D341Med (cell line): Measurements from ENCODE around the gene SLC45A1.

ENCODE experiments used
- DNase-seq: peaks from one replicate; pipeline ENCODE4 v3.0.0; 2012; ENCODE audit warnings: low spot score

SLC45A1 gene

DNA sequence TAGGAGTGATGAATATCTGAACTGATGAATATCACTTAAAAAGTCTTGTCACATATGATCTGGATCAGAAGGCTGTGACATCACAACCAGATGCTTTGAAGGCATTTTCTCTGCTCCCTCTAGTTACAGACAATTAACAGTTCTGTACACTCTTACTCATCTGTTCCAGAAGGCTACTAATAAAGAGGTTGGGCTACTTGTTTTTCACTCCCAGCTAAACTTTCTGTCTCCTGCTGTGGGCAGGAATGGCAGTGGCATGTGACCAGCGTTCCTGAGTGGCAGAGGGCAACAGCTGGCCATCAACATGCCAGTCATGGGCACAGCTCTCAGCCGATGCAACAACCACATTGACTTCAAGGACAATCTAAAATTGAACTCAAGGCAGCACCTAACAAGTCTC is 66.7 kb downstream of the SLC45A1 start:
- no peak for DNase-seq

DNA sequence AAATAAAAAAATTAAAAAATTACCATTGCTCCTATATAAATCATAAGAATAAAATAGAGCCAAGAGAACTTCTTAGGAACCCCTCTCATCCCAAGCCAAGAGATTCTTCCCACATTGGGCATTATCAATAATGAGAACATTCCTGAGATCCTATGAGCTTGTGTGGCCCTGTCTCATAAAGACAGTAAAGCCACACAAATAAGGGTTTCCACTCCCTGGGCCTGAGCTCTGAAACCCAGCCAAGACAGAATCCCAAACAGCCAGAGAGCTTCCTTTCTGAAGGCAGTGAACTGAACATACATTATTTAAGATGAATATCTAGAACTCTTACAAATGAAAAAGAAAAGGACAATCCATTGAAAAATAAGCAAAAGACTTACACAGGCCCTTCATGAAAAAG is 68.3 kb downstream of the SLC45A1 start:
- no peak for DNase-seq

DNA sequence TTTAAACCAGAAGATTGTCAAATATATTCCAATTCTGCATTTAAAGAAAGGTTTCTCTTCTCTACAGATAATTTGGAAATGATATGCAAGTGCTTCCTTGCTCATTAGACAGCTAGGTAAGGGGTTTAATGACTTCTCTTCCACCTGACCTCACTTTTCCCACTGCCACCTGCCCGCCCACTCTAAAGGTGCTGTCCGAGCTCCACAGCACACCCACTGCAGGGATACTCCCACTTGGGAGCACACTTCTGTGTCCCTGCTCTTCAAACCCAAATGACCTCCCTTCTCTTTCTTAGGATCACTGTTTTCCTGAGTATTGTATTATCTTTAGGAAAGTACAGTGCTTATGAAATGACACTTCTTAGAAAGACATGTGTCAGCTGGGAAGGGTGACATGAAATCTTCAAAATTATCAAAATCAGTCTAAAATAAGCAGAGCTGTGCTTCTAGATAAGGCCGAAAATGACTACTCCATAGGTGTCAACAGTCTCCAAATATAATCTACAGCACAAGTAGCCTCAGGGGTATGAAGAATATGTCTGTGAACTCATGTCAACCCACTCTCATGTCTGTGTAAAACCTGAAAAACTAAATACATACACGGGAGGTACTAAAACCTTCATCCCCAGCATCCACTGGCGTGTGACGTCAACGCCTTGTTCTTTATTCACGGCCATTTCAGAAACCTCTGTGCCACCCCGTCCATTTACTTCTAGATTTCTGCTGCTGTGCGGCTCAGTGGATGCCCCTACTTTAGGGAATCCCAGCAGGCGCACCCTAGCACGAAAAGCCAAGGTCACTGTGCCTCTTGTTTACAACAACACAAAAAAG is 71.0 kb downstream of the SLC45A1 start:
- no peak for DNase-seq

DNA sequence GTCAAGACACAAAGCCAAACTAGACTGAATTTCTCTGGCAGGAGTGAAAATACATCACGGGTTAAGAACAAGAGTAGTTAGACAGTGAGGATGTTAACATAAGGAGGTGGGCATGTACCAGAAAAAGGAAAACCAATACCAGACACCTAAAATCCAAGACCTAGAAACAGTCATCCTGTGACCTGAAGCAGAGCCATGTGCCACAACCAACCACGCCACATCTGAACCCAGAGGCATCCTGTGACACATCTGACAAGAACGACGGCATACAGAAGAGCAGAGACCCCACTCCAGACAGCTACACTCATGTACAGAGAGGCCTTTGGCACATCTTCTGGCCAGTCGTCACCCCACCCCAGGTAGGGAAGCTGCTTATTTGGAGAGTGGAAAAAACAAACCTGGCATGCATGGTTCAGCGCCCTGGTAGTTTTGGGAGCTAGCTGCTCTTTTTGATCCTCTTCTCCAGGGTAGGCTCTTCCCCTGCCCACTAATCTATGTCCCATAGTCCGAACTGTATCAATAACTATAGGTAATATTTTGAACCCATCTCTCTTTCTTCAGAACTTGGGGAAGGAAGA is 72.1 kb downstream of the SLC45A1 start:
- DNase-seq = no peak

DNA sequence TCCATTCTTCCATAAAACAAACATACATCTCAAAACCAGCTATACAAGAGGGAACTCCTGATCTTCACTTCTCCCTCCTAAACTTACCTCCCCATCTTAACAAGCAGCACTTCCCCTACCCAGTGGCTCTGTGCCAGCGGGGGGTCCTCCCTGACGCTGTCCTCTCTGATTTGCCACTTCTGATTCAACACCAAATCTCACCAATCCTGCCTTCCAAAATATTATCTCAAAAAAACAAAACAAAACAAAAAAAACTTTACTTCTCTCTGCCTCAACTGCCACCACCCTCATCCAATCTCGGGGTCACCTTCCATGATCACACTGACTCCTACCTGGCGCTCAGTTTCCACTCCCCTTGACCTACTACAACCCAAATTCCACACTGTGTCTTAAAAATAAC is 72.8 kb downstream of the SLC45A1 start:
- DNase-seq = no peak

DNA sequence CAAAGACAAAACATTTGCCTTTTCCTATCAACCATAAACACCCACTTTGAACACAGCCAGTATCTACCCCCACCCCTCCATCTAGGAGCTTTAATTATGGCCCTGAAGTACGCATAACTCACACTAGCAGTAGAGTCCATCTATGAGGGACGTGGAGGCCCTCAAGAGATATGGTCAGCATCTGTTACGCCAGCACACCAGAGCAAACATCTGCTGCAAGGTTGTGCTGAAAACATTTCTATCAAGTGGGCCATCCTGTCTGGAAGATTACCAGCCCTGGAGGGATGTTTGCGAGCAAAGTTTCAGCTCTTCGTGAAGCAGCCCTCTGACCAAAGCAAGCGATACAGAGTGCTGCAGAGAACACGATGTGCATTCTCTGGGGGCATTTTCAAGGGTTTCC is 74.6 kb downstream of the SLC45A1 start:
- DNase-seq = no peak
